Sigmoid colon (tissue), 4 donors: ENCODE results near the gene SLC51B.

Experiments used
- POLR2A ChIP-seq, 2 donors: fragments of 450-650 bp; IDR thresholded peaks; one replicate each; pipeline ENCODE4 v1.6.1; 2016; ENCODE audit warnings: antibody characterized with exemption in 2 of 2, mild to moderate bottlenecking in 2 of 2, moderate library complexity in 2 of 2
- POLR2AphosphoS5 ChIP-seq, 4 donors: sonication (generic); formaldehyde crosslinking; IDR thresholded peaks; one replicate each; pipeline ENCODE4 v1.6.1; 2017; ENCODE audit warnings: antibody characterized with exemption in 4 of 4
- TF ChIP-seq, protein P1 (sequence below), 4 experiments: fragments of 450-650 bp in 3 of 4; fragments of 200-600 bp in 1 of 4; IDR thresholded peaks; one replicate each; pipeline ENCODE4 v1.5.1; 2016 to 2019; ENCODE audit warnings: antibody characterized with exemption in 4 of 4, mild to moderate bottlenecking in 3 of 4, moderate library complexity in 2 of 4

DNA sequence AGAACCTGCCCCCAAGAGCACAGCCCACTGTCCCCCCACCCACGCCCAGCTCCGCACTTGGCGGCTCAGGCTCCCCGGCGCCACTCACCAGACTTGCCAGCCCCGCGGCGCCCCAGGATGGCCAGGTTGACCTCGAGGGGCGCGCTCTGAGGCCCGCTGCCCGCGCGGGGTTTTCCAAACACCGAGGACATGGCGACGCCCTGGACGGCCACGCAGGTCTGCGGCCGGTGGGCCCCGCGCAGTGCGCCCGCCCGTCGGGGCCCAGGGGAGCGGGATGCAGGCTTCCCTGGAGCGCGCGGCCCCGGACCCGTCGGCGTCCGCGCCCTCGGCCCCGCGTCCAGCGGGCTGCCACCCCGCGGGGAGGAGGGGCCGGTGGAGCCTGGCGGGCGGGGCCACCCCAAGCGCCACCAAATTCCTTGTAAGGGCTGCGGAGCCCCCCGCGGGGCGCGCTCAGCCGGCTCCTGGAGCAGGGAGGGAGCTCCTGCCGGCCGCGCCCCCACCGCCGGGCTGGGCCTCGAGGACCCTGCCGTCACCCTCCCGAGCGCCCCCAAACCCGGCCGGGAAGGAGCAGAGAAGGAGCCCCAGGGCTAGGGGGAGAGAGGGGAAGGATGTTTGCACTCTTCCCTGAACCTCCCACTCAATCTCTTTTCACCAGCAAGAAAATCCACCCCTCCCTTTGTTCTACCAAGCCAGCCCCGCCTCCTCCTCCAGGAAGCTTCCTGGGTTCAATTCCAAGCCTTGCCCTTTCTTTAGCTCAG, 22.6 kb downstream of the SLC51B start, which contains the start of gene RASL12:
- TF ChIP-seq, protein P1, sequence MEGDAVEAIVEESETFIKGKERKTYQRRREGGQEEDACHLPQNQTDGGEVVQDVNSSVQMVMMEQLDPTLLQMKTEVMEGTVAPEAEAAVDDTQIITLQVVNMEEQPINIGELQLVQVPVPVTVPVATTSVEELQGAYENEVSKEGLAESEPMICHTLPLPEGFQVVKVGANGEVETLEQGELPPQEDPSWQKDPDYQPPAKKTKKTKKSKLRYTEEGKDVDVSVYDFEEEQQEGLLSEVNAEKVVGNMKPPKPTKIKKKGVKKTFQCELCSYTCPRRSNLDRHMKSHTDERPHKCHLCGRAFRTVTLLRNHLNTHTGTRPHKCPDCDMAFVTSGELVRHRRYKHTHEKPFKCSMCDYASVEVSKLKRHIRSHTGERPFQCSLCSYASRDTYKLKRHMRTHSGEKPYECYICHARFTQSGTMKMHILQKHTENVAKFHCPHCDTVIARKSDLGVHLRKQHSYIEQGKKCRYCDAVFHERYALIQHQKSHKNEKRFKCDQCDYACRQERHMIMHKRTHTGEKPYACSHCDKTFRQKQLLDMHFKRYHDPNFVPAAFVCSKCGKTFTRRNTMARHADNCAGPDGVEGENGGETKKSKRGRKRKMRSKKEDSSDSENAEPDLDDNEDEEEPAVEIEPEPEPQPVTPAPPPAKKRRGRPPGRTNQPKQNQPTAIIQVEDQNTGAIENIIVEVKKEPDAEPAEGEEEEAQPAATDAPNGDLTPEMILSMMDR (IDR thresholded peaks at IDR 0.05) = no peak
- TF ChIP-seq POLR2A (IDR thresholded peaks at IDR 0.05) = no peak
- peak in 2 of 4 donors; percentile 37 to 43 for TF ChIP-seq POLR2AphosphoS5 (IDR thresholded peaks at IDR 0.05)
